GM15510 (cell line): ENCODE measurements around the gene EMILIN3.

Source experiments
- POLR2A ChIP-seq: IDR thresholded peaks from 3 replicates; pipeline ENCODE4 v1.6.1; 2011; ENCODE audit warnings: borderline replicate concordance; ENCODE audit not compliant: insufficient read length; ENCODE audit errors: extremely low read depth

EMILIN3 gene

DNA sequence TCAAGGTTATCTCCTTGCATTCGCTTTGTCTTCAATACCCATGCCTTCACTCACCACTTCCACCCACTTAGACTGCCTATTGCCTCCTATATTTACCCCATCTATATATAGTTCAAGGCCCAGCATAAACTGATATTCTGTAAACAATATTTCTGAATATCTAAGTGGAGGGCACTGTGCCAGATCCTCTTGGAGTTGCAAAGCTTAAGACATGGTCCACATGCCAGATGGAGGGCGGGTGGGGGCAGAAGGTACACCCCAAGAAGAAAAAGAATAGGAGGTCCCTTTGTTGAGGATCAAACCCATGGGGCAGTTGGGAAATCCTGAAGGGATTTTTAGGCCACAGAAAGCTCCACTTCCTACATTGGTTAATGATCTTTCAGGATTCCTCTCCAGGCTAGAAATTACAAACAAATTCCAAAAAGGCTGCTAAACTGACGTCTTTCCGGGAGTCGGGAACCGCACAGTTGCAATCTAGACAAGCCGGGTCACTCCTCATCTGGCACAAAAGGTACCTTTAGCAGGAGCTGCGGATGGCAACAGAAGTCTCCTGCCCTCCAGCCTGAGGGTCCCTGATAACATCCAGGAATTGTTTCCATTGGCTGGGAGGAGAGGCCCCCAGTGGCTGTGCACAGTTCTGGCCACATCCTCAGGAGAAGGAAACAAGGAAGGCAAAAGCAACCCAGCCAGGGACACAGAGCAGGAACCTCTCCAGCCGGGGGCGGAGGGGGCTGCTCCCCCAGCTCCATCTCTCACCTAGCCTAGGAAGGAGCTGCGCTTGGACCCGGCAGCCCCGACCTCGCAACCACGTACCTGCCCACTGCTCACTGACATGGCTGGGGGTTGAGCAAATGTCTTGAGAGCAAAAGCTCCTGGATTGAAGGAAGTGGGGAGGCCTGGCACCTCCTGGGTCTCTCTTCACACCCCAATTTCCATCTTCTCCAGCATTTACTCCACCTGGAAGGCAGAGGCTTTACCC is 31.9 kb downstream of the EMILIN3 start:
- no peak for TF ChIP-seq POLR2A

GRCh38 chr20:41334036-41334435 is 32.6 kb downstream of the EMILIN3 start:
- TF ChIP-seq POLR2A, result no peak

- no peak for TF ChIP-seq POLR2A
These were observed 34.9 kb downstream of the EMILIN3 start for GRCh38 chr20:41331731-41332130.

GRCh38 chr20:41330941-41331340 is 35.7 kb downstream of the EMILIN3 start:
- TF ChIP-seq POLR2A, result no peak

GRCh38 chr20:41330343-41330720 is 36.3 kb downstream of the EMILIN3 start:
- TF ChIP-seq POLR2A, result no peak

GRCh38 chr20:41329435-41330342 is 36.9 kb downstream of the EMILIN3 start:
- TF ChIP-seq POLR2A, result peak; percentile 22

GRCh38 chr20:41327178-41327577 is 39.4 kb downstream of the EMILIN3 start:
- TF ChIP-seq POLR2A, result no peak

DNA sequence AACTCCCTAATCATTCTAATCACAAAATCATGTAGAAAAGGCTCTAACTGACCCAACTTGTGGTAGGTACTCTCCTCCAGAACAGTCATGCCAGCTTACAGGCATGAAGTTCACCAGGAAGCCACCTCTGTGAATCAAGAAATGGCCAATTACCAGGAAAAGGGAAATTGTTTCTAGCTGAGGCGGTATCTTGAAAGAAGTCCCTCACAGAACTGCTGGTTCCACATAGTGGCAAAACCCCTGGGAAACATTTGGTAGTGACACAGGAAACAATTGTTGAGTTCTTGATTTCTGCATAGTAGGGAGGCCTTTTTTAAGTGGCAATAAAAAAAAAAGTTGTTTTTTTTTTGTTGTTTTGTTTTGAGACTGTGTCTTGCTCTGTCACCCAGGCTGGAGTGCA is 45.6 kb downstream of the EMILIN3 start:
- no peak for TF ChIP-seq POLR2A

- TF ChIP-seq POLR2A, result no peak
These were observed 46.2 kb downstream of the EMILIN3 start for GRCh38 chr20:41320441-41320840.

- no peak for TF ChIP-seq POLR2A
These were observed 48.4 kb downstream of the EMILIN3 start for GRCh38 chr20:41318271-41318649.

- TF ChIP-seq POLR2A, result peak; percentile 57
These were observed 48.9 kb downstream of the EMILIN3 start, which contains the start of gene ZHX3 for GRCh38 chr20:41317546-41318270. ZHX3 (minus strand) TSS chr20:41317731; CDS start chr20:41204916, 112,815 bp downstream.

DNA sequence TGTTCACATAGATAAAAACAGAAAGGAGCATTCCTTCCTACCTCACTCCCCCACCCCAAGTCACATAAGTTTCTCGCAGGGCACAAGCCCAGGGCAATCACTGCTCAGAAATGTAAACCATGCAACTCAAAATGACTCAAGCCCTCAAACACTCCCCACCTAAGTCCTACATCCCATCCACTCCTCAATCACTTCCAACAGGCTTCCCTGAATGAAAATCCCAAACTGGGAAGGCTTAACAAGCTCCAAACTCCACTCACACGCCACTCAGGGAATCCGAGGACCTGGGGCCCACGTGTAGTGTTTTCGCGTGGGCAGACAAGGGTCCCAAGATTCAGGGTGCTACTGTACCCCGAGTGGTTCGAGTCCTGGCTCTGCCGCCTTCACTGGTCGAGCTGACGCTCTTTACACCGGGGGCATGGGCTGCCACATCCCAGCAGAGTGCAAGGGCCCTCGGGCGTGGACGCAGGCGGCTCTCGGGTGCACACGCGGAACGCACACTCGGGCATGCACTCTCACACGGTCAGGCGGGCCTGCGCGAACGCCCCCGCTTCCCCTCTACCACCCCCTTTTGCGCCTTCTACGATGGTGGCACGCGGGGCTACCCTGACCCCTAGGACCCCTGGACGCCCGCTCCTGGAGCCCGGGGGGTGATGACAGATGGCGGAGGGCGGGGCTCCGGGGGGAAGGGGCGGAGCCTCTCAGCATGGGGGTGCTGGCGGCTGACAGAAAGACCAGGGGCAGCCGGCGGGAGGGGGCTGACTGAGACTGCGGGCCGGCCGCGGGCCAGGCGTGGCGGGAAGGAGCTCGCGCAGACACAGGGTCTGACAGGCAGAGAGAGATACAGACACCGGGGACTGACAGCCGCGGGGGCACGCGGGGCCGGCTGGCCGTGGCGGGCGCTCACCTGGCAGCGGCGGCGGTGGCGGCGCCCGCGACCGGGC is 49.7 kb downstream of the EMILIN3 start:
- TF ChIP-seq POLR2A, result peak; percentile 35

- no peak for TF ChIP-seq POLR2A
These were observed 50.6 kb downstream of the EMILIN3 start for GRCh38 chr20:41316051-41316450.

DNA sequence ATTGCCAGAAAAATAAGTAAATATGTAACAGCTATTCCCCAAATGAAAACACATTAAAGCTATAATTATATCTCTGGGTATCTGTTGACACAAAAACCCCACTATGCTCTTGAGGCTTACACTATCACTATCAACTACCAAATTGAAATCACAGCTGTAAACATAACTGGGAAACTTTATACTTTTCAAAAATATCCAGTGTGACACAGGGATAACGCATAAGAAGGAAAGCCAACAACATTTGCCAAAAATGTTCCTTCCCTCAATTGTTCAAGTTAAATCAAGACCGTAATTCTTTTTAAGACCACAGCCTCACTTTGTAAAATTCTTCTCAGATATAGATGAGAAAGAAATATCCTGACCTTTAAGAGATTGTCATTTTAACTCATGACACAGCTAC is 52.2 kb downstream of the EMILIN3 start:
- no peak for TF ChIP-seq POLR2A
